ENCODE results near the gene ZFPM1. TPM values are rescaled to one million over a fixed set of nuclear protein-coding genes. Genes with fewer than 3 reads are reported as not detected.
A peak's percentile ranks its signal among the peaks of the same experiment; 100 is the strongest.

Gene ZFPM1
- polyA plus RNA-seq, 1 of the 3 experiments (the other 2 are of a cell fraction) = 1.2 TPM

- POLR2A ChIA-PET = interaction anchor here (0.8 to 1.5 kb wide), 5 partner anchors 10 to 198 kb away, joined by 3 to 8 read pairs (median 3); partner anchors contain the start of genes MVD, ZC3H18 and ZFPM1
- no peaks in the 10 kb centered on the region for H3K9me2 ChIP-seq
- CTCF ChIA-PET = interaction anchor here (0.9 to 2.8 kb wide), 8 partner anchors 10 to 98 kb away, joined by 3 to 13 read pairs (median 4); no protein-coding TSS in a partner anchor
- H3K36me3 ChIP-seq (replicated peaks in 1 of 2; ENCODE audit: control insufficient read depth in 1 of 2, insufficient read depth in 2 of 2, low read length in 1 of 2) = no peaks in the 10 kb centered on the region
- TF ChIP-seq MXI1 (IDR thresholded peaks at IDR 0.05; ENCODE audit: low read depth, low read length) = peak; percentile 44; the same call in 1 of the 2 replicates
- TF ChIP-seq NFIC (IDR thresholded peaks at IDR 0.05; ENCODE audit: borderline replicate concordance) = peak; percentile 38
- peak; percentile 9; the same call in 1 of the 2 replicates for TF ChIP-seq SMC3 (IDR thresholded peaks at IDR 0.05; ENCODE audit: low read depth, low read length)
- TF ChIP-seq RCOR1 (IDR thresholded peaks at IDR 0.05; ENCODE audit: low read length) = peak; percentile 90
- peak; percentile 8; the same call in 1 of the 2 replicates for TF ChIP-seq RAD21 (IDR thresholded peaks at IDR 0.05; ENCODE audit: low read length)
- TF ChIP-seq GABPA (IDR thresholded peaks at IDR 0.05; ENCODE audit: low read depth) = no peak
- TF ChIP-seq NRF1 (IDR thresholded peaks at IDR 0.05; ENCODE audit: low read depth, low read length) = no peak
- TF ChIP-seq CHD2 (IDR thresholded peaks at IDR 0.05; ENCODE audit: low read length, partially characterized antibody) = peak; percentile 66
- peak; percentile 17; the same call in 1 of the 2 replicates for TF ChIP-seq TEAD4 (IDR thresholded peaks at IDR 0.05; ENCODE audit: borderline replicate concordance, insufficient read depth)
- peak; percentile 98 for TF ChIP-seq GATA2 (CRISPR knock-in tag; IDR thresholded peaks at IDR 0.05)
- no peak for TF ChIP-seq REST (IDR thresholded peaks at IDR 0.05; ENCODE audit: low read depth, low read length)
- peak; percentile 47 for TF ChIP-seq FOXJ3 (CRISPR knock-in tag; IDR thresholded peaks at IDR 0.05)
- TF ChIP-seq EP300 (IDR thresholded peaks at IDR 0.05; ENCODE audit: borderline replicate concordance in 1 of 2, low read depth in 1 of 2, low read length in 1 of 2) = peak in 1 of 2 experiments; percentile 64; a peak in 2 of 4 replicates
- H2AFZ ChIP-seq (ENCODE audit: low read depth) = no peak overlapping the region
- peak; percentile 90 for DNase-seq
- 0 out of 2 replicates have a peak overlapping the region, but pooled peaks have one; percentile 26 for H3K4me2 ChIP-seq
- H3K9me3 ChIP-seq = no peaks in the 10 kb centered on the region
- H3K4me1 ChIP-seq (ENCODE audit: control insufficient read depth in 1 of 2, insufficient read depth in 2 of 2, low read depth in 1 of 2, low read length in 1 of 2) = peaks cover 0 to 94% of the 10 kb centered on the region in 2 experiments; a peak in 2 of 4 replicates
- H3K27me3 ChIP-seq (ENCODE audit: insufficient read depth) = no peaks in the 10 kb centered on the region
- peaks cover 72% of the 10 kb centered on the region; the same call in 1 of the 2 replicates for H3K79me2 ChIP-seq (ENCODE audit: insufficient read depth)
- WGBS (ENCODE audit: low lambda C conversion rate) = 44% methylated on average over 11 of the region's 25 CpGs
- H3K27ac ChIP-seq (ENCODE audit: low read depth in 2 of 2, low read length in 1 of 2) = peak overlapping the region; percentile 60 to 98; a peak in 3 of 4 replicates
- H3K4me3 ChIP-seq (ENCODE audit: low read depth in 2 of 2, low read length in 1 of 2) = no peak overlapping the region
- H3K9ac ChIP-seq = no peak overlapping the region; the same call in 1 of the 2 replicates
- peaks cover 91% of the 10 kb centered on the region for H4K20me1 ChIP-seq (ENCODE audit: insufficient read depth)
- H3F3A ChIP-seq (replicated peaks; ENCODE audit: insufficient read depth) = peaks cover 9% of the 10 kb centered on the region
Observed at GRCh38 chr16:88464447-88465318, 11.6 kb downstream of the ZFPM1 start.

Measured in SK-N-SH (cell line).